HepG2 (cell line): ENCODE measurements around the gene PLEKHN1. TPM values are rescaled to one million over a fixed set of nuclear protein-coding genes. Genes with fewer than 3 reads are reported as not detected.

Experiments used
- ATF7 ChIP-seq, 2 experiments: fragments of 450-650 bp in 1 of 2; sonication (generic) in 1 of 2; formaldehyde crosslinking in 1 of 2; IDR thresholded peaks; 2 replicates each; pipeline versions ENCODE4 v1.4.0 to v1.6.1; 2016 to 2020; ENCODE audit warnings: antibody characterized with exemption in 1 of 2, mild to moderate bottlenecking in 1 of 2, missing genetic modification reagents in 1 of 2
- CENPBD1 ChIP-seq: sonication (generic); formaldehyde crosslinking; IDR thresholded peaks from 2 replicates; pipeline ENCODE4 v1.8.0; 2022; ENCODE audit warnings: missing genetic modification reagents, low read depth, mild to moderate bottlenecking, borderline replicate concordance
- ETV5 ChIP-seq: IDR thresholded peaks from 2 replicates; pipeline ENCODE4 v1.6.1; 2018; ENCODE audit warnings: missing biosample characterization, missing genetic modification reagents, inconsistent platforms, borderline replicate concordance
- FOXM1 ChIP-seq: sonication (generic); formaldehyde crosslinking; IDR thresholded peaks from 2 replicates; pipeline ENCODE4 v1.5.0; 2020; ENCODE audit warnings: missing genetic modification reagents
- KMT2A ChIP-seq: sonication (generic); formaldehyde crosslinking; IDR thresholded peaks from 2 replicates; pipeline ENCODE4 v1.4.0; 2020; ENCODE audit warnings: missing genetic modification reagents
- MED13 ChIP-seq: sonication (generic); formaldehyde crosslinking; IDR thresholded peaks from 2 replicates; pipeline ENCODE4 v1.5.0; 2020; ENCODE audit warnings: missing genetic modification reagents
- MTF1 ChIP-seq: sonication (generic); formaldehyde crosslinking; IDR thresholded peaks from 2 replicates; pipeline ENCODE4 v1.5.0; 2020; ENCODE audit warnings: missing genetic modification reagents
- RELA ChIP-seq: sonication (generic); formaldehyde crosslinking; IDR thresholded peaks from 2 replicates; pipeline ENCODE4 v1.4.0; 2020; ENCODE audit warnings: missing genetic modification reagents
- SAP130 ChIP-seq: IDR thresholded peaks from 2 replicates; pipeline ENCODE4 v1.6.1; 2016; ENCODE audit warnings: low read depth
- SP1 ChIP-seq, 2 experiments: fragments of 450-650 bp in 1 of 2; sonication (generic) in 1 of 2; formaldehyde crosslinking in 1 of 2; IDR thresholded peaks; 2 replicates each; pipeline versions ENCODE4 v1.4.0 to v1.6.1; 2016 to 2020; ENCODE audit warnings: missing genetic modification reagents in 1 of 2
- SSRP1 ChIP-seq: IDR thresholded peaks from 2 replicates; pipeline ENCODE4 v1.6.1; 2016; ENCODE audit warnings: control low read depth
- YY1 ChIP-seq: IDR thresholded peaks from 2 replicates; pipeline ENCODE4 v1.6.1; 2011; ENCODE audit warnings: low read length, low read depth, moderate library complexity, mild to moderate bottlenecking; ENCODE audit not compliant: insufficient read depth, insufficient replicate concordance
- ZBTB7B ChIP-seq: sonication (generic); formaldehyde crosslinking; IDR thresholded peaks from 2 replicates; pipeline ENCODE4 v1.4.0; 2020; ENCODE audit warnings: missing genetic modification reagents
- ZFP82 ChIP-seq: sonication (generic); formaldehyde crosslinking; IDR thresholded peaks from 2 replicates; pipeline ENCODE4 v1.5.1; 2020; ENCODE audit warnings: mild to moderate bottlenecking, missing genetic modification reagents, borderline replicate concordance
- ZFX ChIP-seq: sonication (generic); formaldehyde crosslinking; IDR thresholded peaks from 2 replicates; pipeline ENCODE4 v1.4.0; 2020; ENCODE audit warnings: mild to moderate bottlenecking, low read depth, missing genetic modification reagents, moderate library complexity
- ZNF276 ChIP-seq: sonication (generic); formaldehyde crosslinking; IDR thresholded peaks from 2 replicates; pipeline ENCODE4 v1.4.0; 2020; ENCODE audit warnings: mild to moderate bottlenecking, low read depth, missing genetic modification reagents
- ZNF30 ChIP-seq: sonication (generic); formaldehyde crosslinking; IDR thresholded peaks from 2 replicates; pipeline ENCODE4 v1.5.0; 2020; ENCODE audit warnings: mild to moderate bottlenecking, missing genetic modification reagents
- ZNF547 ChIP-seq: sonication (generic); formaldehyde crosslinking; IDR thresholded peaks from 2 replicates; pipeline ENCODE4 v1.5.1; 2020; ENCODE audit warnings: mild to moderate bottlenecking, missing genetic modification reagents
- ZNF562 ChIP-seq: sonication (generic); formaldehyde crosslinking; IDR thresholded peaks from 2 replicates; pipeline ENCODE4 v1.8.0; 2022; ENCODE audit warnings: missing genetic modification reagents, borderline replicate concordance
- ZZZ3 ChIP-seq: sonication (generic); formaldehyde crosslinking; IDR thresholded peaks from 2 replicates; pipeline ENCODE4 v1.4.0; 2020; ENCODE audit warnings: missing genetic modification reagents, mild to moderate bottlenecking, borderline replicate concordance
- polyA plus RNA-seq, 8 experiments: library from polyadenylated mRNA; depleted of rRNA in 3 of 8; stranded (reverse) in 7 of 8; unstranded in 1 of 8; fragments of >200 nt; fragmentation: Illumina TruSeq in 4 of 8; extraction: Trizol in 4 of 8; gene quantifications; 2 replicates each; pipeline versions ENCODE4 v1.2.1 to v1.2.3, GENCODE V29; 2011 to 2016; ENCODE audit warnings: low read depth in 4 of 8, missing spikeins in 1 of 8, mixed read lengths in 1 of 8; ENCODE audit not compliant: insufficient read depth in 1 of 8
- total RNA-seq, 5 experiments: library from RNA; depleted of rRNA; stranded (reverse); fragments of >200 nt; fragmentation: Illumina TruSeq; extraction: Trizol; gene quantifications; 2 replicates each; pipeline ENCODE4 v1.2.3, GENCODE V29; 2016; ENCODE audit warnings: low read depth in 1 of 5
- TF ChIP-seq, protein P1 (sequence below): sonication (generic); formaldehyde crosslinking; IDR thresholded peaks from 2 replicates; pipeline ENCODE4 v1.5.0; 2020; ENCODE audit warnings: mild to moderate bottlenecking, missing genetic modification reagents
- TF ChIP-seq, protein P2 (sequence below): sonication (generic); formaldehyde crosslinking; IDR thresholded peaks from 2 replicates; pipeline ENCODE4 v1.5.0; 2020; ENCODE audit warnings: mild to moderate bottlenecking, missing genetic modification reagents, moderate library complexity
- TF ChIP-seq, protein P3 (sequence below): sonication (generic); formaldehyde crosslinking; IDR thresholded peaks from 2 replicates; pipeline ENCODE4 v1.8.1; 2023; ENCODE audit warnings: mild to moderate bottlenecking, missing genetic modification reagents

Gene PLEKHN1
- total and polyA plus RNA-seq, 2 of the 13 experiments (the other 11 are each of a cell fraction or from before 2014, with no cell fraction given): 0.42 to 0.58 TPM

DNA sequence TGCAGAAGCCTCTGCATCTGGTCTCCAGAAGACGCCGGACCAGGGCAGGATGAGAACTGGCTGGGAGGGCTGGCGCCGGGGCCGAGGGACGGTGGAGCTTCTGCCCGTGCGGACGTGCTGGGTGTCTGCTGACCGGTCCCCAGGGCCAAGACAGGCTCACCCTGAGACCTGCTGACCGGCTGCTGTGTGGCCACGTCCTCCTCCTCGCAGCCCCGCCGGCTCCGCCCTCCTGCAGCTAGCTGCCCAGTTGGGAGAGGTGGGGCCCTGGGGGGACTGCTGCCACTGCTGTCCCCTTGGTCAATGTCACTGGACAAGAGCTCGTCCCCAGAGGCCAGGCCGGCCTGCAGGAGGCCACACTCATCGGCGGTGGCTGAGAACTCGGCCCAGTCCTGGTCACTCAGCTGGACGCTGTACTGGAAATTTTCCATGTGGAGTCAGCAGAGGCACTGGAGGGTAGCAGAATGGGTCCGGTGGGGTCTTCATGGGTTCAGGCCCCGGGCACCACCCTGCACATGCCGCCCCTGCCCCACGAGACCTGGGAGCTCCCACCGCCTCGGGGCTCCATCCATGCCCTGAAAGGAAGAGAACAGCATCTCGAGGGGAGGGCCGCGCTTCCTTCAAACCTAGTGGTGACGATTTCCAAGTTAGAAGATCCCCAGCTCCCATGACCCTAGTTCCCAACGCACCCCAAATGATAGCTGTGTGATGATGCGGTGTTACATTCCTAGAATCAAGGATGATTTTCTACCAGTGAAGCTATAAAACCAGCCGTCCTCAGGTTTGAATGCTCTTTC, 14.5 kb downstream of the PLEKHN1 start (continued):
- no peak for TF ChIP-seq RELA
- TF ChIP-seq, protein P1, sequence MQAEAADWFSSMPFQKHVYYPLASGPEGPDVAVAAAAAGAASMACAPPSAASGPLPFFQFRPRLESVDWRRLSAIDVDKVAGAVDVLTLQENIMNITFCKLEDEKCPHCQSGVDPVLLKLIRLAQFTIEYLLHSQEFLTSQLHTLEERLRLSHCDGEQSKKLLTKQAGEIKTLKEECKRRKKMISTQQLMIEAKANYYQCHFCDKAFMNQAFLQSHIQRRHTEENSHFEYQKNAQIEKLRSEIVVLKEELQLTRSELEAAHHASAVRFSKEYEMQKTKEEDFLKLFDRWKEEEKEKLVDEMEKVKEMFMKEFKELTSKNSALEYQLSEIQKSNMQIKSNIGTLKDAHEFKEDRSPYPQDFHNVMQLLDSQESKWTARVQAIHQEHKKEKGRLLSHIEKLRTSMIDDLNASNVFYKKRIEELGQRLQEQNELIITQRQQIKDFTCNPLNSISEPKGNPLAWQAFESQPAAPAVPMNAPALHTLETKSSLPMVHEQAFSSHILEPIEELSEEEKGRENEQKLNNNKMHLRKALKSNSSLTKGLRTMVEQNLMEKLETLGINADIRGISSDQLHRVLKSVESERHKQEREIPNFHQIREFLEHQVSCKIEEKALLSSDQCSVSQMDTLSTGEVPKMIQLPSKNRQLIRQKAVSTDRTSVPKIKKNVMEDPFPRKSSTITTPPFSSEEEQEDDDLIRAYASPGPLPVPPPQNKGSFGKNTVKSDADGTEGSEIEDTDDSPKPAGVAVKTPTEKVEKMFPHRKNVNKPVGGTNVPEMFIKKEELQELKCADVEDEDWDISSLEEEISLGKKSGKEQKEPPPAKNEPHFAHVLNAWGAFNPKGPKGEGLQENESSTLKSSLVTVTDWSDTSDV (CRISPR knock-in tag): no peak
- no peak for TF ChIP-seq ZNF30 (CRISPR knock-in tag)
- TF ChIP-seq MED13: no peak
- TF ChIP-seq ZNF547 (CRISPR knock-in tag): no peak
- TF ChIP-seq FOXM1: no peak
- no peak for TF ChIP-seq ATF7 (IDR thresholded peaks at IDR 0.05)
- no peak for TF ChIP-seq ATF7 (CRISPR knock-in tag; IDR thresholded peaks at IDR 0.05)
- TF ChIP-seq YY1: peak; percentile 45
- no peak for TF ChIP-seq KMT2A (CRISPR knock-in tag)
- TF ChIP-seq, protein P2, sequence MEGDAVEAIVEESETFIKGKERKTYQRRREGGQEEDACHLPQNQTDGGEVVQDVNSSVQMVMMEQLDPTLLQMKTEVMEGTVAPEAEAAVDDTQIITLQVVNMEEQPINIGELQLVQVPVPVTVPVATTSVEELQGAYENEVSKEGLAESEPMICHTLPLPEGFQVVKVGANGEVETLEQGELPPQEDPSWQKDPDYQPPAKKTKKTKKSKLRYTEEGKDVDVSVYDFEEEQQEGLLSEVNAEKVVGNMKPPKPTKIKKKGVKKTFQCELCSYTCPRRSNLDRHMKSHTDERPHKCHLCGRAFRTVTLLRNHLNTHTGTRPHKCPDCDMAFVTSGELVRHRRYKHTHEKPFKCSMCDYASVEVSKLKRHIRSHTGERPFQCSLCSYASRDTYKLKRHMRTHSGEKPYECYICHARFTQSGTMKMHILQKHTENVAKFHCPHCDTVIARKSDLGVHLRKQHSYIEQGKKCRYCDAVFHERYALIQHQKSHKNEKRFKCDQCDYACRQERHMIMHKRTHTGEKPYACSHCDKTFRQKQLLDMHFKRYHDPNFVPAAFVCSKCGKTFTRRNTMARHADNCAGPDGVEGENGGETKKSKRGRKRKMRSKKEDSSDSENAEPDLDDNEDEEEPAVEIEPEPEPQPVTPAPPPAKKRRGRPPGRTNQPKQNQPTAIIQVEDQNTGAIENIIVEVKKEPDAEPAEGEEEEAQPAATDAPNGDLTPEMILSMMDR (CRISPR knock-in tag): peak; percentile 41
- TF ChIP-seq CENPBD1: no peak
- TF ChIP-seq ZZZ3 (CRISPR knock-in tag): peak; percentile 86; the same call in 1 of the 2 replicates
- no peak for TF ChIP-seq ZNF562 (CRISPR knock-in tag)
- peak; percentile 75 for TF ChIP-seq ZFX
- TF ChIP-seq ZBTB7B (CRISPR knock-in tag): 0 out of 2 replicates have a peak, but pooled peaks have one; percentile 42
- peak; percentile 7; the same call in 1 of the 2 replicates for TF ChIP-seq ETV5 (CRISPR knock-in tag)
- TF ChIP-seq, protein P3, sequence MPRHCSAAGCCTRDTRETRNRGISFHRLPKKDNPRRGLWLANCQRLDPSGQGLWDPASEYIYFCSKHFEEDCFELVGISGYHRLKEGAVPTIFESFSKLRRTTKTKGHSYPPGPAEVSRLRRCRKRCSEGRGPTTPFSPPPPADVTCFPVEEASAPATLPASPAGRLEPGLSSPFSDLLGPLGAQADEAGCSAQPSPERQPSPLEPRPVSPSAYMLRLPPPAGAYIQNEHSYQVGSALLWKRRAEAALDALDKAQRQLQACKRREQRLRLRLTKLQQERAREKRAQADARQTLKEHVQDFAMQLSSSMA: no peak
- TF ChIP-seq MTF1 (CRISPR knock-in tag): no peak
- TF ChIP-seq SAP130 (CRISPR knock-in tag): peak; percentile 80
- no peak for TF ChIP-seq ZFP82
- TF ChIP-seq ZNF276 (CRISPR knock-in tag): no peak
- no peak for TF ChIP-seq SSRP1
- no peak for TF ChIP-seq SP1 (IDR thresholded peaks at IDR 0.05)
- no peak for TF ChIP-seq SP1 (CRISPR knock-in tag; IDR thresholded peaks at IDR 0.05)
